HEK293 (cell line): ENCODE measurements around the gene SRPK1.

Experiments used
- CTCF ChIA-PET: fragments of 350-600 bp; formaldehyde crosslinking; extraction: SDS; loops from one replicate; lab custom pipeline; 2021; ENCODE audit warnings: antibody characterized with exemption; lab: Yijun Ruan, JAX
- POLR2A ChIA-PET: fragments of 300-600 bp; formaldehyde crosslinking; extraction: SDS; loops from one replicate; lab custom pipeline; 2020; ENCODE audit warnings: antibody characterized with exemption, inconsistent platforms; lab: Yijun Ruan, JAX
- H3K27ac ChIP-seq: fragments of 200-500 bp; sonication (Bioruptor generic); 2 replicates; pipeline ENCODE4 v1.5.1; 2014; ENCODE audit warnings: low read depth, low read length, control low read depth, inconsistent platforms; ENCODE audit errors: extremely low read depth
- H3K36me3 ChIP-seq, 2 experiments: fragments of 200-500 bp in 1 of 2; sonication (Bioruptor generic) in 1 of 2; 1 replicate in 1 of 2; 2 replicates in 1 of 2; pipeline ENCODE4 v1.5.1; 2014 to 2017; ENCODE audit warnings: inconsistent platforms in 2 of 2, low read length in 2 of 2; ENCODE audit not compliant: control insufficient read depth in 2 of 2, insufficient read depth in 1 of 2
- H3K4me1 ChIP-seq: fragments of 200-500 bp; sonication (Bioruptor generic); 2 replicates; pipeline ENCODE4 v1.5.1; 2014; ENCODE audit warnings: mild to moderate bottlenecking, low read length, inconsistent platforms; ENCODE audit not compliant: control insufficient read depth, insufficient read depth
- H3K4me3 ChIP-seq: 2 replicates; pipeline ENCODE4 v1.5.1; 2011; ENCODE audit warnings: low read depth, mild to moderate bottlenecking, control low read depth, low read length, moderate library complexity
- H3K9me3 ChIP-seq: fragments of 200-500 bp; sonication (Bioruptor generic); 2 replicates; pipeline ENCODE4 v1.5.1; 2014; ENCODE audit warnings: low read depth, low read length, inconsistent platforms; ENCODE audit not compliant: control insufficient read depth, insufficient read depth
- EGR2 ChIP-seq: fragments of 450-650 bp; formaldehyde crosslinking; IDR thresholded peaks from 2 replicates; pipeline ENCODE4 v1.5.1; 2016; ENCODE audit warnings: low read depth, missing biosample characterization, missing genetic modification characterization
- GFI1B ChIP-seq: fragments of 450-650 bp; formaldehyde crosslinking; IDR thresholded peaks from 2 replicates; pipeline ENCODE4 v1.5.1; 2016; ENCODE audit warnings: missing biosample characterization, missing genetic modification characterization
- HIC1 ChIP-seq: fragments of 450-650 bp; formaldehyde crosslinking; IDR thresholded peaks from 2 replicates; pipeline ENCODE4 v1.5.1; 2016; ENCODE audit warnings: missing biosample characterization, missing genetic modification characterization
- MZF1 ChIP-seq: fragments of 450-650 bp; formaldehyde crosslinking; IDR thresholded peaks from 2 replicates; pipeline ENCODE4 v1.5.1; 2017; ENCODE audit warnings: missing biosample characterization, missing genetic modification characterization, borderline replicate concordance
- PATZ1 ChIP-seq: fragments of 450-650 bp; formaldehyde crosslinking; IDR thresholded peaks from 2 replicates; pipeline ENCODE4 v1.5.1; 2016; ENCODE audit warnings: missing biosample characterization, missing genetic modification characterization
- TRIM28 ChIP-seq: IDR thresholded peaks from 2 replicates; pipeline ENCODE4 v1.6.1; 2011; ENCODE audit warnings: low read length, control low read depth, borderline replicate concordance
- ZBTB6 ChIP-seq: fragments of 450-650 bp; formaldehyde crosslinking; IDR thresholded peaks from 2 replicates; pipeline ENCODE4 v1.5.1; 2017; ENCODE audit warnings: missing biosample characterization, missing genetic modification characterization
- ZNF140 ChIP-seq: fragments of 450-650 bp; formaldehyde crosslinking; IDR thresholded peaks from 2 replicates; pipeline ENCODE4 v1.5.1; 2016; ENCODE audit warnings: missing biosample characterization, missing genetic modification characterization
- ZNF184 ChIP-seq: fragments of 450-650 bp; IDR thresholded peaks from 2 replicates; pipeline ENCODE4 v1.5.1; 2018; ENCODE audit warnings: missing biosample characterization, mild to moderate bottlenecking, missing genetic modification characterization
- ZNF2 ChIP-seq: fragments of 450-650 bp; formaldehyde crosslinking; IDR thresholded peaks from 2 replicates; pipeline ENCODE4 v1.5.1; 2016; ENCODE audit warnings: missing biosample characterization, missing genetic modification characterization
- ZNF37A ChIP-seq: fragments of 450-650 bp; IDR thresholded peaks from 2 replicates; pipeline ENCODE4 v1.5.1; 2018; ENCODE audit warnings: missing biosample characterization, missing genetic modification characterization
- ZNF571 ChIP-seq: fragments of 450-650 bp; formaldehyde crosslinking; IDR thresholded peaks from 2 replicates; pipeline ENCODE4 v1.5.0; 2017; ENCODE audit warnings: missing biosample characterization, missing genetic modification characterization
- TF ChIP-seq, protein P1 (sequence below): fragments of 450-650 bp; formaldehyde crosslinking; IDR thresholded peaks from 2 replicates; pipeline ENCODE4 v1.5.1; 2016; ENCODE audit warnings: missing biosample characterization, missing genetic modification characterization

Gene SRPK1

GRCh38 chr6:35896228-35896627 is 24.7 kb downstream of the SRPK1 start:
- TF ChIP-seq GFI1B (tag by site-specific recombination), result no peak
- TF ChIP-seq ZNF184 (tag by site-specific recombination), result peak; percentile 91
- Histone ChIP-seq H3K4me1 (0 out of 2 replicates have a peak, but pooled peaks cover 3% of the 10 kb centered on the region), H3K27ac (no peak overlapping the region), H3K4me3 (no peak overlapping the region), H3K9me3 (no peaks in the 10 kb centered on the region), H3K36me3 (peaks cover 11 to 36% of the 10 kb centered on the region in 2 experiments; a peak in 2 of 3 replicates)
- ChIA-PET CTCF (interaction anchor here (0.7 to 2.0 kb wide), 3 partner anchors 13 to 198 kb away, joined by 3 to 4 read pairs (median 3); no protein-coding TSS in a partner anchor), POLR2A (interaction anchor here (1.5 kb wide), 1 partner anchor 8 kb away, joined by 5 read pairs; no protein-coding TSS in a partner anchor)

GRCh38 chr6:35895560-35895959 is 25.3 kb downstream of the SRPK1 start:
- Histone ChIP-seq H3K4me3 (no peak overlapping the region), H3K9me3 (no peaks in the 10 kb centered on the region), H3K36me3 (peaks cover 15 to 33% of the 10 kb centered on the region in 2 experiments), H3K4me1 (0 out of 2 replicates have a peak, but pooled peaks cover 3% of the 10 kb centered on the region), H3K27ac (no peak overlapping the region)
- CTCF ChIA-PET, result interaction anchor here (0.7 to 2.0 kb wide), 3 partner anchors 12 to 199 kb away, joined by 3 to 4 read pairs (median 3); no protein-coding TSS in a partner anchor
- POLR2A ChIA-PET, result interaction anchor here (1.5 kb wide), 1 partner anchor 9 kb away, joined by 5 read pairs; no protein-coding TSS in a partner anchor
- TF ChIP-seq ZNF2 (tag by site-specific recombination) (no peak), TRIM28 (no peak), ZNF571 (tag by site-specific recombination) (no peak), PATZ1 (tag by site-specific recombination) (no peak), EGR2 (tag by site-specific recombination) (no peak), ZNF140 (tag by site-specific recombination) (no peak), ZNF37A (tag by site-specific recombination) (no peak), MZF1 (tag by site-specific recombination) (peak; percentile 87)
- TF ChIP-seq, protein P1, sequence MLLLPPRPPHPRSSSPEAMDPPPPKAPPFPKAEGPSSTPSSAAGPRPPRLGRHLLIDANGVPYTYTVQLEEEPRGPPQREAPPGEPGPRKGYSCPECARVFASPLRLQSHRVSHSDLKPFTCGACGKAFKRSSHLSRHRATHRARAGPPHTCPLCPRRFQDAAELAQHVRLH (tag by site-specific recombination), result no peak
- TF ChIP-seq, all 188 proteins: peak for 1

- no peak overlapping the region for H3K27ac ChIP-seq
- TF ChIP-seq ZBTB6 (tag by site-specific recombination) (peak; percentile 44), HIC1 (no peak)
- TF ChIP-seq, all 188 proteins: peak for 1
- Histone ChIP-seq H3K36me3 (peaks cover 21 to 32% of the 10 kb centered on the region in 2 experiments), H3K4me1 (0 out of 2 replicates have a peak, but pooled peaks cover 3% of the 10 kb centered on the region), H3K9me3 (no peaks in the 10 kb centered on the region), H3K4me3 (no peak overlapping the region)
- CTCF ChIA-PET, result interaction anchor here (0.8 to 2.0 kb wide), 2 partner anchors 42 to 199 kb away, joined by 3 to 4 read pairs; no protein-coding TSS in a partner anchor
- POLR2A ChIA-PET, result interaction anchor here (1.5 kb wide), 1 partner anchor 10 kb away, joined by 5 read pairs; no protein-coding TSS in a partner anchor
These were observed 26.1 kb downstream of the SRPK1 start for GRCh38 chr6:35894776-35895175.
